A549 (cell line): ENCODE data around the gene NCOA3. TPM values are rescaled to one million over a fixed set of nuclear protein-coding genes. Genes with fewer than 3 reads are reported as not detected.
A peak's percentile ranks its signal among the peaks of the same experiment; 100 is the strongest.

ENCODE experiments used
- ATAC-seq, 2 experiments: fragments of 200-7000 bp in 1 of 2; fragments of >200 bp in 1 of 2; cut with Nextera tagmentation in 1 of 2; cut with Tn5 transposase in 1 of 2; 3 replicates each; pipeline versions ENCODE4 v1.8.0 to v1.9.1; 2018 to 2020; ENCODE audit warnings: mild to moderate bottlenecking in 1 of 2, moderate library complexity in 1 of 2
- CTCF ChIA-PET: fragments of 300-600 bp; sonication (Branson Sonifier 250); formaldehyde crosslinking; extraction: SDS; loops from one replicate; lab custom pipeline; 2021; ENCODE audit warnings: antibody characterized with exemption, inconsistent platforms; lab: Yijun Ruan, JAX
- POLR2A ChIA-PET: fragments of 350-600 bp; formaldehyde crosslinking; extraction: SDS; loops from one replicate; lab custom pipeline; 2021; ENCODE audit warnings: antibody characterized with exemption, inconsistent platforms; lab: Yijun Ruan, JAX
- DNase-seq, 2 experiments: peaks; one replicate each; pipeline versions ENCODE4 v3.0.0 to v3.0.0-alpha.2; 2011 to 2016; ENCODE audit warnings: low read depth in 1 of 2, low spot score in 1 of 2
- FAIRE-seq: peaks from 2 replicates; lab custom pipeline; 2011; peaks lifted over from hg19 to GRCh38; lab: Jason Lieb, UNC
- H3K27ac ChIP-seq, 2 experiments: fragments of >200 bp; sonication (Bioruptor Twin); formaldehyde crosslinking; 3 replicates each; pipeline ENCODE4 v1.5.1; 2016 to 2017
- H3K4me1 ChIP-seq: fragments of >200 bp; sonication (Bioruptor Twin); formaldehyde crosslinking; 3 replicates; pipeline ENCODE4 v1.6.1; 2016
- H3K4me2 ChIP-seq: fragments of >200 bp; sonication (Bioruptor Twin); formaldehyde crosslinking; 3 replicates; pipeline ENCODE4 v1.6.1; 2016
- H3K4me3 ChIP-seq: fragments of >200 bp; sonication (Bioruptor Twin); formaldehyde crosslinking; 3 replicates; pipeline ENCODE4 v1.5.1; 2016
- H3K9me3 ChIP-seq: fragments of >200 bp; sonication (Bioruptor Twin); formaldehyde crosslinking; 3 replicates; pipeline ENCODE4 v1.6.1; 2016
- ATOH8 ChIP-seq: fragments of 250-450 bp; sonication (Bioruptor Pico); IDR thresholded peaks from 2 replicates; pipeline ENCODE4 v1.5.0; 2020; ENCODE audit warnings: low read depth, mild to moderate bottlenecking, moderate library complexity
- BHLHE40 ChIP-seq: IDR thresholded peaks from 2 replicates; pipeline ENCODE4 v1.6.1; 2012; ENCODE audit warnings: low read depth, low read length, inconsistent platforms
- CBX8 ChIP-seq: fragments of 200-600 bp; sonication (generic); IDR thresholded peaks from 2 replicates; pipeline ENCODE4 v1.6.1; 2016
- CHD2 ChIP-seq: fragments of 150-350 bp; IDR thresholded peaks from 2 replicates; pipeline ENCODE4 v1.6.1; 2014; ENCODE audit warnings: low read length; ENCODE audit not compliant: partially characterized antibody
- CHD4 ChIP-seq: fragments of 200-600 bp; sonication (generic); IDR thresholded peaks from 2 replicates; pipeline ENCODE4 v1.6.1; 2016; ENCODE audit warnings: antibody characterized with exemption, mild to moderate bottlenecking, borderline replicate concordance
- EHF ChIP-seq: fragments of 250-450 bp; sonication (Bioruptor Pico); IDR thresholded peaks from 2 replicates; pipeline ENCODE4 v1.5.0; 2020; ENCODE audit warnings: mild to moderate bottlenecking
- ESRRA ChIP-seq: fragments of 150-350 bp; IDR thresholded peaks from 2 replicates; pipeline ENCODE4 v1.6.1; 2014; ENCODE audit warnings: mild to moderate bottlenecking, low read length, borderline replicate concordance
- FOSB ChIP-seq: fragments of 250-450 bp; sonication (Bioruptor Pico); IDR thresholded peaks from 2 replicates; pipeline ENCODE4 v1.5.0; 2020; ENCODE audit warnings: mild to moderate bottlenecking, moderate library complexity
- FOXS1 ChIP-seq: fragments of 250-450 bp; sonication (Bioruptor Pico); IDR thresholded peaks from 2 replicates; pipeline ENCODE4 v1.5.0; 2020; ENCODE audit warnings: mild to moderate bottlenecking, moderate library complexity
- HOXA7 ChIP-seq: fragments of 250-450 bp; sonication (Bioruptor Pico); IDR thresholded peaks from 2 replicates; pipeline ENCODE4 v1.5.0; 2020; ENCODE audit warnings: mild to moderate bottlenecking, moderate library complexity
- HOXB5 ChIP-seq: fragments of 250-450 bp; sonication (Bioruptor Pico); IDR thresholded peaks from 2 replicates; pipeline ENCODE4 v1.5.0; 2020; ENCODE audit warnings: mild to moderate bottlenecking, moderate library complexity
- JUN ChIP-seq, 2 experiments: fragments of >200 bp; sonication (Bioruptor Twin); formaldehyde crosslinking; IDR thresholded peaks; 2 replicates in 1 of 2; 3 replicates in 1 of 2; pipeline ENCODE4 v1.6.1; 2016 to 2017
- KDM1A ChIP-seq: fragments of 200-600 bp; sonication (generic); IDR thresholded peaks from 2 replicates; pipeline ENCODE4 v1.6.1; 2016; ENCODE audit warnings: low read depth, mild to moderate bottlenecking
- KDM5A ChIP-seq: fragments of 200-600 bp; sonication (generic); IDR thresholded peaks from 2 replicates; pipeline ENCODE4 v1.6.1; 2016; ENCODE audit warnings: antibody characterized with exemption, mild to moderate bottlenecking
- MAFK ChIP-seq: fragments of 450-650 bp; IDR thresholded peaks from 2 replicates; pipeline ENCODE4 v1.6.1; 2014; ENCODE audit not compliant: partially characterized antibody
- MAX ChIP-seq: IDR thresholded peaks from 2 replicates; pipeline ENCODE4 v1.6.1; 2012
- NR3C1 ChIP-seq: fragments of >200 bp; sonication (Bioruptor Twin); formaldehyde crosslinking; IDR thresholded peaks from 3 replicates; pipeline ENCODE4 v1.6.1; 2017
- PHF8 ChIP-seq: fragments of 200-600 bp; sonication (generic); IDR thresholded peaks from 2 replicates; pipeline ENCODE4 v1.6.1; 2016; ENCODE audit warnings: low read depth, mild to moderate bottlenecking, antibody characterized with exemption, moderate library complexity, borderline replicate concordance
- POLR2AphosphoS2 ChIP-seq: conservative IDR thresholded peaks from 2 replicates; pipeline ENCODE4 v1.6.1; 2012; ENCODE audit warnings: low read length, improper control_type of control experiment, inconsistent platforms
- RARB ChIP-seq: fragments of 250-450 bp; sonication (Bioruptor Pico); IDR thresholded peaks from 2 replicates; pipeline ENCODE4 v1.8.0; 2021; ENCODE audit warnings: mild to moderate bottlenecking, moderate library complexity
- RCOR1 ChIP-seq: fragments of 150-350 bp; IDR thresholded peaks from 2 replicates; pipeline ENCODE4 v1.6.1; 2014; ENCODE audit warnings: antibody characterized with exemption, low read length, low read depth
- REST ChIP-seq: fragments of 200-600 bp; sonication (generic); IDR thresholded peaks from 2 replicates; pipeline ENCODE4 v1.6.1; 2016; ENCODE audit warnings: antibody characterized with exemption, mild to moderate bottlenecking, moderate library complexity
- RFX5 ChIP-seq: fragments of 450-650 bp; IDR thresholded peaks from 2 replicates; pipeline ENCODE4 v1.7.1; 2014; ENCODE audit warnings: antibody characterized with exemption, mild to moderate bottlenecking, moderate library complexity
- RNF2 ChIP-seq: fragments of 200-600 bp; sonication (generic); IDR thresholded peaks from 2 replicates; pipeline ENCODE4 v1.6.1; 2016; ENCODE audit warnings: low read depth, mild to moderate bottlenecking, antibody characterized with exemption, moderate library complexity, borderline replicate concordance
- SMC3 ChIP-seq: fragments of >200 bp; sonication (Bioruptor Twin); formaldehyde crosslinking; IDR thresholded peaks from 3 replicates; pipeline ENCODE4 v1.6.1; 2018; ENCODE audit warnings: inconsistent platforms
- SREBF2 ChIP-seq: fragments of 450-650 bp; IDR thresholded peaks from 2 replicates; pipeline ENCODE4 v1.6.1; 2014; ENCODE audit warnings: mild to moderate bottlenecking, moderate library complexity
- WGBS: methylation state at CpG from one replicate; pipeline ENCODE4 v1.1.6; 2017; ENCODE audit errors: missing lambda C conversion rate; 5-methylcytosine and 5-hydroxymethylcytosine counted together
- polyA plus RNA-seq, 4 experiments: library from polyadenylated mRNA; depleted of rRNA in 3 of 4; stranded (reverse); fragments of >200 nt; fragmentation: RNase III in 1 of 4; extraction: RNeasy Plus Mini Kit Qiagen cat#74134 plus additional on column Dnase treatment in 1 of 4; gene quantifications; 2 replicates in 3 of 4; 3 replicates in 1 of 4; pipeline ENCODE4 v1.2.3, GENCODE V29; 2011 to 2017

The NCOA3 gene
- polyA plus RNA-seq, 2 of the 4 experiments (the other 2 are of a cell fraction): 42.9 to 136 TPM

- Histone ChIP-seq H3K4me2 (no peak overlapping the region), H3K27ac (no peak overlapping the region), H3K4me1 (peaks cover 4% of the 10 kb centered on the region; the same call in 1 of the 3 replicates), H3K4me3 (no peak overlapping the region), H3K9me3 (no peaks in the 10 kb centered on the region)
- ChIA-PET CTCF (interaction anchor here (0.5 to 6.1 kb wide), 9 partner anchors 10 to 1367 kb away, joined by 3 to 73 read pairs (median 6); no protein-coding TSS in a partner anchor), POLR2A (no interaction called here)
- TF ChIP-seq EHF (CRISPR knock-in tag): no peak
- DNase-seq (no peak), ATAC-seq (no peak), FAIRE-seq (no peak)
- 92% methylated on average over 7 of the region's 7 CpGs for WGBS
These were observed 160.0 kb downstream of the NCOA3 start for GRCh38 chr20:47661714-47662113.

GRCh38 chr20:47662483-47663353 lies 161.0 kb downstream of the NCOA3 start:
- 0 out of 6 replicates have a peak, but pooled peaks of 1 of the 2 experiments have one; percentile 3 for ATAC-seq
- no peak overlapping the region for H3K27ac ChIP-seq
- TF ChIP-seq HOXA7 (CRISPR knock-in tag) (no peak), SREBF2 (no peak), BHLHE40 (no peak), MAFK (no peak), CHD2 (no peak), MAX (no peak), REST (no peak), CHD4 (no peak), RFX5 (no peak), ESRRA (no peak), CBX8 (no peak), RCOR1 (no peak), KDM5A (no peak)
- TF ChIP-seq, all 56 proteins: peak for 0
- WGBS: 91% methylated on average over 16 of the region's 16 CpGs
- ChIA-PET POLR2A (no interaction called here), CTCF (interaction anchor here (0.9 to 6.1 kb wide), 20 partner anchors 10 to 961 kb away, joined by 3 to 73 read pairs (median 7); no protein-coding TSS in a partner anchor)
- DNase-seq (no peak), FAIRE-seq (no peak)
- Histone ChIP-seq H3K4me3 (no peak overlapping the region), H3K4me2 (no peak overlapping the region), H3K9me3 (no peaks in the 10 kb centered on the region), H3K4me1 (peaks cover 4% of the 10 kb centered on the region; the same call in 1 of the 3 replicates)

- Histone ChIP-seq H3K4me1 (peaks cover 4% of the 10 kb centered on the region; the same call in 1 of the 3 replicates), H3K9me3 (no peaks in the 10 kb centered on the region), H3K4me2 (no peak overlapping the region), H3K27ac (peak overlapping the region in 1 of 2 experiments; percentile 64; a peak in 3 of 6 replicates), H3K4me3 (no peak overlapping the region)
- WGBS: 58% methylated on average over 20 of the region's 20 CpGs
- POLR2A ChIA-PET: interaction anchor here (0.7 kb wide), 1 partner anchor 632 kb away, joined by 3 read pairs; no protein-coding TSS in a partner anchor
- peak; percentile 76 to 84 for ATAC-seq
- peak; percentile 76 to 80 for DNase-seq
- FAIRE-seq: no peak
- CTCF ChIA-PET: interaction anchor here (0.6 to 6.1 kb wide), 50 partner anchors 9 to 1049 kb away, joined by 3 to 73 read pairs (median 4); no protein-coding TSS in a partner anchor
- no peak for TF ChIP-seq FOXS1 (CRISPR knock-in tag)
- TF ChIP-seq ESRRA: no peak
- no peak for TF ChIP-seq CHD4
- no peak for TF ChIP-seq PHF8
- TF ChIP-seq CBX8: no peak
- TF ChIP-seq NR3C1: no peak
- no peak for TF ChIP-seq EHF (CRISPR knock-in tag)
- TF ChIP-seq FOSB: no peak
- TF ChIP-seq RARB (CRISPR knock-in tag): no peak
- no peak for TF ChIP-seq HOXA7 (CRISPR knock-in tag)
- no peak for TF ChIP-seq HOXB5 (CRISPR knock-in tag)
- no peak for TF ChIP-seq POLR2AphosphoS2
- TF ChIP-seq SMC3: peak; percentile 72
- TF ChIP-seq MAX: no peak
- TF ChIP-seq ATOH8 (CRISPR knock-in tag): no peak
- TF ChIP-seq RNF2: no peak
- TF ChIP-seq KDM5A: no peak
- TF ChIP-seq JUN (IDR thresholded peaks at IDR 0.05): no peak
- TF ChIP-seq KDM1A: no peak
These were observed 161.8 kb downstream of the NCOA3 start for GRCh38 chr20:47663354-47664067.
